Measurements from ENCODE around the gene MRPS16. TPM values are rescaled to one million over a fixed set of nuclear protein-coding genes. Genes with fewer than 3 reads are reported as not detected.

The MRPS16 gene
- total RNA-seq, 1 donor from 2014 or later, result 95.5 TPM

DNA sequence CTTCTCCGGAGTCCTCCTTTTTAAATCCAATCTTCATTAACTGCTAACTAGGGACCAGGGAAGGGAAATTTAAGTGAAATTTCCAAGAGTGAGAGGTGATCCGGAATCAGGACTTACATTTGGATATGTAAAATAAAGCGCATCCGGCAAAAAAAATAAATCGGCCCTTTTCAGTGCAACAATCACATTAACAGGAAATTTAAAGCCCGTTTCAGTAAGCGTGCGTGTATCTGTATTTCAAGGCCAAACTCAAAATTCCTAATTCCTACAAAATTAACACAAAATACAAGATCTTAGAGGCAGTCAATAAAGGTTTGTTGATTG lies 6.2 kb downstream of the MRPS16 start:
- no peak for DNase-seq (ENCODE audit: low spot score)
- intact Hi-C loops (cut with DNase I), result loop anchor here (5.0 kb wide), 1 partner anchor 79 kb away; the partner anchor contains the start of genes ECD and FAM149B1

DNA sequence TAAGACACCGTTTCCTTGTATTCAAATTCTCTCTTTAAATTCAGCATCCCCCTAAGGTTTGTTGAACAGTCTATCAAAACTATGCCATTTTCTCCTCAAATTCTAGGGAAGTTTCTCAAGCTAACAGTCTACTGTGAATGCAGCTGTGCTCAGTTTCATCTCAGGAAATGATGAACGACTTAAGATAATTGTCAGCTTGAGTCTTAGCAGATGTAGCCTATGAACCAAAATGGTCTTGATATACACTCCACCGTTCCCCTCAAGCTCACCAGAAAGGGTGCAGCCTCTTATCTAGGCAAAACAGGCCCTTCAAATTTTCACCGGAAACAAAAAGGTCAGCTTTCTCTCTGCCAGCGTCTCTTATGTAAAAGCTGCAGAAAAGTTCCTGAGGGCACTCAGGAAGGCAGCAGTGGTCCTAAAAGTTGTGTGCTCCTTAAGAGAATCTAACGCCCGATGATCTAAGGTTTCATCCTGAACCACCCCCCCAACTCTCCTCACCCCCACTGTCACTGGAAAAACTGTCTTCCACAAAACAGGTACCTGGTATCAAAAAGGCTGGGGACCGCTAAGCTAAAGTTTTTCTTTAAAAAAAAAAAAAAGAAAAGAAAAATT lies 7.5 kb downstream of the MRPS16 start:
- no peak for DNase-seq (ENCODE audit: low spot score)
- intact Hi-C loops (cut with DNase I), result loop anchor here (5.0 kb wide), 1 partner anchor 78 kb away; the partner anchor contains the start of genes ECD and FAM149B1

GRCh38 chr10:73239908-73240307 lies 12.5 kb downstream of the MRPS16 start:
- intact Hi-C loops (cut with DNase I), result no loop called here

GRCh38 chr10:73238990-73239566 lies 13.4 kb downstream of the MRPS16 start:
- intact Hi-C loops (cut with DNase I), result no loop called here
- no peak for DNase-seq (ENCODE audit: low spot score)

More at GRCh38 chr10:73239908-73240307, 12.5 kb downstream of the MRPS16 start:
- no peak for DNase-seq (ENCODE audit: low spot score)

DNA sequence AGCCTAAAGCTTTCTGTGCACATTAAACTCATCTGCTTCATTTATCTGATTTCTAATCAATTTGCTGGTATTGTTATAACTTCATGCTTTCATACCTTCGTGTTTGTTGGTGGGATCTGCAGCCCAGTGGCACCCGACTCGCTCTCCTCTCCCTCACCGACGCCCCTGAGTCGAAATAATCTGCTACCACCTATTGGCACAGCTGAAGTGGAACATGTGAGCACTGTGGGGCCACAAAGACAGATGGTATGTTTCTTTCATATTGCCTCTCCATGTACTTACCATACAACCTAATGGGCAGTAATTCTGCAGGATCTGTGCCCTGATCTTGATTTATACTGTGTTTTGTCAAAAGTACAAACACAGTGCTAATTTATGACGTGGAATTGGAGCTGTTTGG lies 17.7 kb downstream of the MRPS16 start:
- intact Hi-C loops (cut with DNase I), result no loop called here
- no peak for DNase-seq (ENCODE audit: low spot score)

GRCh38 chr10:73233883-73234282 lies 18.6 kb downstream of the MRPS16 start:
- no peak for DNase-seq (ENCODE audit: low spot score)
- intact Hi-C loops (cut with DNase I), result no loop called here

GRCh38 chr10:73232887-73233286 lies 19.6 kb downstream of the MRPS16 start:
- no peak for DNase-seq (ENCODE audit: low spot score)
- intact Hi-C loops (cut with DNase I), result no loop called here

DNA sequence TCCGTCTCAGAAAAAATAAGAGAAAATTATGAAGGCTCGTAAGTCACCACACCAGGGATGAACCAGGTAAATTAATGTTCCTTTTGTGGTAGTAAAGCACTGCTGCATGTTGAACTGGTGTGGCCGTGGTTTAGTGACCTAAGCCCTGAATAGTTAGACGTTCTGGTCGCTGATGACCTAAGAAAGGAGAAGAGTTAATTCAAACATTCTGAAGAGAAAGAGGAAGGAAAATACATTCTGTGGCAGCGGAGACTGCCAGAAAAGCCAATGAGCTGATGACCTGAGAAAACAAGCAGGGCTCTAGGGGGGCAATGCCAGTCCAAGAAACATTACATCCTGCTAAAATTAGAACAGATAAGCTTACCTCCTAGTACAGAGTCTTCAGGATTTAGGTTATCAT lies 22.9 kb downstream of the MRPS16 start:
- no peak for DNase-seq (ENCODE audit: low spot score)
- intact Hi-C loops (cut with DNase I), result no loop called here

DNA sequence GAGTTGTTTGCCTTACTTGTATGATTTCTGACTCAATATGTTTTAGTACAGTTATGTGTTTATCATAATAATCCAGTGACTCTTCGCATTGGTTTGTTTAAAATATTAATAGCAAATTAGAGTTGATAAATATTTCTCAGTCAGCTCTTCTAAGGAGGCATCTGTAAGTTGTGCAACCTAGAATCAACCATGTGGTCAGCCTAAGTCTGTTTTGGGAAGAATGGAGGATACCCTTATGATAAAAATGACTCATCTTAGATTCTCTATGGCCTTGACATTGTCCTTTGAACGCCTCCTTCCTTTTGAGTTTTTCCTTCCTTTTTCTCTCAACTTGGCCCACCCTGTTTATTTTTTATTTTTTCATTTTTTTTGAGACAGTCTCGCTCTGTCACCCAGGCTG lies 24.2 kb downstream of the MRPS16 start:
- intact Hi-C loops (cut with DNase I), result no loop called here
- DNase-seq (ENCODE audit: low spot score), result no peak

DNA sequence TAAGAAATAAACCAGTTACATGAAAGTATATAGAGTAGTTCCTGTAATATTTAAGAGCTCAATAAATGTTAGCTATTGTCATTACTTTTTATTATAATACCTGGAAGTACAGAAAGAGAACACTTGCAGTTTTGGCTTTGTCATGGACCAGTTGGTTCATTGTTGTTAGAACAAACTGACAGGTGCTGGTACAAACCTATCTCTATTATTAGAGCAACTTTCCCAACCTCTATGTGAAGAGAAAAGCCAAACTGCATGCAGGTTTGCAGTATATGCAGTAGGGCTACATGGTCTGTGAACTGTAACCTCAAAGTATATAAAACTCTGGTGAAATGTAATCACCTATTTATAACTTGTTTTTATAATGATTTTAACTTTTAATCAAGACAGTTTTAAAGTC lies 25.8 kb downstream of the MRPS16 start:
- intact Hi-C loops (cut with DNase I), result no loop called here
- DNase-seq (ENCODE audit: low spot score), result no peak

- DNase-seq (ENCODE audit: low spot score), result no peak
- intact Hi-C loops (cut with DNase I), result no loop called here
Observed at GRCh38 chr10:73225518-73225917, 26.9 kb downstream of the MRPS16 start.

- DNase-seq (ENCODE audit: low spot score), result no peak
- intact Hi-C loops (cut with DNase I), result no loop called here
Observed at GRCh38 chr10:73220989-73221388, 31.5 kb downstream of the MRPS16 start.

DNA sequence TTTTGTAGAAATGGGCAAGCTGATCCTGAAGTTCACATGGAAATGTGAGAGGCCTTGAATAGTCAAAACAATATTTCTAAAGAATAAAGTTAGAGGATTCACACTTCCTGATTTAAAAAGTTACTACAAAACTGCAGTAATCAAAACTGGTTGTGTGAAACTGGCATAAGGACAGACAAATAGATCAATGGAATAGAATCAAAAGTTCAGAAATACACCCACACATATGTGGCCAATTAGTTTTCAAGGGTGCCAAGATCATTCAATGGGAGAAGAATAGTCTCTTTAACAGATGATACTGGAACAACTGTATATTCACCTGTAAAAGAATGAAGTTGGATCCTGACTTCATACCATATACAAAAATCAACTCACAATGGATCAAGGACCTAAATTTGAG lies 33.1 kb downstream of the MRPS16 start:
- intact Hi-C loops (cut with DNase I), result no loop called here
- no peak for DNase-seq (ENCODE audit: low spot score)

DNA sequence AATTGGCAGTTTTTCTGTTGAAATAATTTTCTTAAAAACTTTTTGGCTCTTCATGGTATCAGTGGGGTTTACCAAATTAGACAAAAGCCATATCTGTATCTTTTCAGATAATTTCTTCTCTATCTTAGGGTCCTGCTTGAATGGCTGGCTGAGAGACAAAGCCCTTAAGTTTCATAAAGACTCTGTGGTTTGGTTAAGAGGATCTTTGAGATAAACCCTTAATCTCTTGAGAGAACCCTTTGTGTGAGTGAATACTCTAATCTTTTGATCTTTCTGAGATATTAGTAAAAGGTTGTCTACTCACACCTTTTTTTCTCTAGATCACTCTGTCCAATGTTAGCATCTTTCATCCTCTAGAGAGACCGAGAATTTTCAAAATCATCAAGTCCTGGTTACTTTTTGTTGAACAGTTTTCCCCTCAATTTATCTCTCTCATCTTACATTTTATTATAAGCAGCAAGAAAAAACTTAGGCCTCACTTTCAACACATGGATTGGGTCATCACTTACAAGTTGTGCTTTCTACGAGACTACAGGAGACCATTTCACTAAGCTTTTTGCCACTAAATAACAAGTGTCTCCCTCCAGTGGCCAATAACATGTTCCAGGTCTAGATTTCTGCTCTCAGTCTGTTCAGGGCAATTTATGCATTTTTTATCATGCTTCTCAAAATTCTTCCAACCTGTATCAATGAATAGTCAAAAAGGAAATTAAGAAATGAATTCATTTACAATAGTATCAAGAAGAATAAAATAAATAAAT lies 33.8 kb downstream of the MRPS16 start:
- DNase-seq (ENCODE audit: low spot score), result no peak
- intact Hi-C loops (cut with DNase I), result no loop called here

DNA sequence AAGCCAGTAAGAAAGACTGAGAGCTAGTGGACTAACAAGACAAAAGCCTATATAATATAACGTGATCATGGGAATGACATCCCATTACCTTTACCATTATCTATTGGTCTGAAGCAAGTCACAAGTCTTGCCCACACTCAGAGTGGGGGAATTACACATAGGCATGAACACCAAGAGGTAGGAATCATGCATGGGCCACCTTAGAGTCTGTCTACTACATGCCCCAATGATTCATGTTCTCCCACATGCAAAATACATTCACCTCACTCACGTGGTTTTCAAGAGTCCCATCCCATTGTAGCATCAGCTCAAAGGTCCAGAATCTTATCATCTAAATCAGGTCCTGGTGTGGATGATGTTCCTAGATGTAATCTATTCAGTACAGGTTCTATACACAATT lies 34.8 kb downstream of the MRPS16 start:
- intact Hi-C loops (cut with DNase I), result no loop called here
- no peak for DNase-seq (ENCODE audit: low spot score)

GRCh38 chr10:73215749-73216148 lies 36.7 kb downstream of the MRPS16 start:
- no peak for DNase-seq (ENCODE audit: low spot score)
- intact Hi-C loops (cut with DNase I), result no loop called here

DNA sequence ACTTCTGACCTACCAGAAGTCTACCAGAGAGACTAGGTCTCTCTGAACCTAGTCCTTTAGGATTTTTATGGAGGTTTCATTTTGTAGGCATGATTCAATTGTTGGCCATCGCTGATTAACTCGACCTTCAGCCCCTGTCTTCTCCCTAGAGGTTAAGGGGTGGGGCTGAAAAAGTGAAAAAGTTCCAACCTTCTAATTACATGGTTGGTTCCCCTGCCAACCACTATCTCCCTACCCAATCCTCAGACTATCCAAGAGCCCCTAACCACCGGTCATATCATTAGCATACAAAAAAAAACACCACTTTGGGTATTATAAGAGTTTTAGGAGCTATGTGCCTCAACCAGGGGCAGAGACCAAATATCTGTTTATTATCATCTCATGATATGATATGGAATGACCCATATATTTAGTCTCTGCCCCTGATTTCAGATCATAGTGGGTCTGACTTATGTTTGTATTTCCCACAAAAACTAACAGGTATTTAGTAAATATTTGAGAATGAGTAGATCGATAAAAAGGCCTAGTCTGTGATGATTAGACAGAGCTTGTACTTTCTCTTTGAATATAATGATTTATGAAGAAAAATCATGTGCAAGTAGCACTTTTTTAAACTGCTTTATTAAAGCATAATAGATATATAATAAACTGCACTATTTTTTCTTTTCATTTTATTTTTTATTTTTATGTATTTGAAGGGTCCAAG lies 41.2 kb downstream of the MRPS16 start:
- no peak for DNase-seq (ENCODE audit: low spot score)
- intact Hi-C loops (cut with DNase I), result no loop called here

DNA sequence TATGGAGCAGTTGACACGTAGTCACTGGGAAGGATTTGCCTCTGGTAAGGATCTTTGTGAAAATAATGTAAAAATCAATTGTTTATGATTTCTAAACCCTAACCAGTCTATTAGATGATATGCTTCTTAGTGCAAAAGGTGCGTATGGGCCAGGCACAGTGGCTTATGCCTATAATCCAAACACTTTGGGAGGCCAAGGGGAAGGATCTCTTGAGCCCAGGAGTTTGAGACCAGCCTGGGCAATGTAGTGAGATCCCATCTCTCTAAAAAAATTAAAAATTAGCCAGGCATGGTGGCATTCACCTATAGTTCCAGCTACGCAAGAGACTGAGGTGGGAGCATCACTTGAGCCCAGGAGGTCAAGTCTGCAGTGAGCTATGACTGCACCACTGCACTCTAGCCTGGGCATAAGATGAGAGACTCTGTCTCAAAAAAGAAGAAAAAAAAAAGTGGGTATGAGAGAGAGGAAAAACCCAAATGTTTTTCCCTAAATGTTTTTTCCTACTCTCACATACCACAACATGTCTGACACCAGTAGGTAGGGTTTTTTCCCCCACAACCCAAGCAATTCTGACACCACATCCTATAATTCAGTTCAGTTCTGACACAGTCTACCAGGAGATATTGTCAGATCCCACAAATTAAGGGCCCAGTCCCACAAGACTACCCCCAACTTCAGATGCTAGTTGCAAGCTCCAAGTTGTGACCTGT lies 41.9 kb downstream of the MRPS16 start:
- intact Hi-C loops (cut with DNase I), result no loop called here
- no peak for DNase-seq (ENCODE audit: low spot score)

GRCh38 chr10:73209705-73210104 lies 42.7 kb downstream of the MRPS16 start:
- intact Hi-C loops (cut with DNase I), result no loop called here
- DNase-seq (ENCODE audit: low spot score), result no peak

DNA sequence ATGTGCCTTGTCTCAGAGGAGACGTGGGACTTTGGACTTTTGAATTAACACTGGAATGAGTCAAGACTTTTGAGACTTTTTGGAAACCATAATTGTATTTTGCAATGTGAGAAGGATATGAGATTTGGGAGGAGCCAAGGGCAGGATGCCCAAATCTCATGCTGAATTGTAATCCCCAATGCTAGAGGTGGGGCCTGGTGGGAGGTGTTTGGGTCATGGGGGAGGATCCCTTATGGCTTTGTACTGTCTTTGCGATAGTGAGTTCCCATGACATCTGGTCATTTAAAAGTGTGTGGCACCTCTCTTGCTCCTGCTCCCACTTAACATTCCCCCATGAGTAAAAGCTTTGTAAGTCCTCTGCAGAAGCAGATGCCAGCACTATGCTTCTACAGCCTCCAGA lies 44.6 kb downstream of the MRPS16 start:
- DNase-seq (ENCODE audit: low spot score), result no peak
- intact Hi-C loops (cut with DNase I), result no loop called here

Measured in cardiac septum (tissue), 1 donor.